Fibroblast of peridontal ligament (primary cell): ENCODE measurements around the gene ICOSLG.
"Not testable (repeated sequence)": the region's sequence is repeated elsewhere in the genome, so short reads cannot be mapped to it uniquely, and the experiment has no call there.

ENCODE experiments used
- DNase-seq: peaks from one replicate; pipeline ENCODE4 v3.0.0-alpha.2; 2010; ENCODE audit errors: extremely low read depth

Gene ICOSLG

GRCh38 chr21:44265734-44266270, 25.1 kb upstream of the ICOSLG start:
- no peak for DNase-seq

GRCh38 chr21:44263768-44264167, 23.0 kb upstream of the ICOSLG start:
- DNase-seq = no peak

GRCh38 chr21:44263221-44263760, 22.5 kb upstream of the ICOSLG start:
- DNase-seq = no peak

- DNase-seq = no peak
These were observed 21.8 kb upstream of the ICOSLG start for GRCh38 chr21:44262338-44263056.

GRCh38 chr21:44261675-44262295, 21.0 kb upstream of the ICOSLG start, which contains the start of gene DNMT3L:
Gene DNMT3L, minus strand, starts transcription at chr21:44261897. Its CDS starts 638 bp downstream, at chr21:44261259.
- DNase-seq = no peak

- no peak for DNase-seq
These were observed 20.3 kb upstream of the ICOSLG start for GRCh38 chr21:44260791-44261631.

GRCh38 chr21:44260066-44260465, 19.3 kb upstream of the ICOSLG start:
- DNase-seq = no peak

- no peak for DNase-seq
These were observed 18.5 kb upstream of the ICOSLG start for GRCh38 chr21:44259082-44259705.

GRCh38 chr21:44258056-44258725, 17.4 kb upstream of the ICOSLG start:
- no peak for DNase-seq

GRCh38 chr21:44255511-44255981, 14.8 kb upstream of the ICOSLG start:
- DNase-seq = peak; percentile 20

GRCh38 chr21:44253832-44254710, 13.3 kb upstream of the ICOSLG start:
- no peak for DNase-seq

- DNase-seq = not testable (repeated sequence)
These were observed 8.7 kb upstream of the ICOSLG start for GRCh38 chr21:44249204-44250037.

GRCh38 chr21:44247904-44248303, 7.2 kb upstream of the ICOSLG start:
- DNase-seq = not testable (repeated sequence)

GRCh38 chr21:44243980-44244379, 3.2 kb upstream of the ICOSLG start:
- not testable (repeated sequence) for DNase-seq

- DNase-seq = not testable (repeated sequence)
These were observed 538 bp upstream of the ICOSLG start for GRCh38 chr21:44241281-44241680.

GRCh38 chr21:44240353-44240752, 390 bp downstream of the ICOSLG start:
- not testable (repeated sequence) for DNase-seq

- not testable (repeated sequence) for DNase-seq
These were observed 11.2 kb downstream of the ICOSLG start for GRCh38 chr21:44229561-44229960.

- not testable (repeated sequence) for DNase-seq
These were observed 12.6 kb downstream of the ICOSLG start for GRCh38 chr21:44228109-44228508.

- DNase-seq = not testable (repeated sequence)
These were observed 13.1 kb downstream of the ICOSLG start for GRCh38 chr21:44227614-44228013.
